NCI-H1436 treated with DMSO at 0.1 percent for 48 hours (cell line): ENCODE results near the gene TMED10.
"Not testable (repeated sequence)": the region's sequence is repeated elsewhere in the genome, so short reads cannot be mapped to it uniquely, and the experiment has no call there.

Experiments used
- DNase-seq: peaks from one replicate; lab custom pipeline; 2025; lab: John Stamatoyannopoulos, UW

TMED10 gene

GRCh38 chr14:75158843-75159614 is 17.4 kb downstream of the TMED10 start:
- no peak for DNase-seq

- DNase-seq: no peak
Observed at GRCh38 chr14:75156901-75157300, 19.5 kb downstream of the TMED10 start.

- DNase-seq: no peak
Observed at GRCh38 chr14:75156111-75156510, 20.3 kb downstream of the TMED10 start.

- DNase-seq: no peak
Observed at GRCh38 chr14:75155169-75155568, 21.2 kb downstream of the TMED10 start.

- no peak for DNase-seq
Observed at GRCh38 chr14:75153295-75153694, 23.1 kb downstream of the TMED10 start.

- DNase-seq: no peak
Observed at GRCh38 chr14:75151851-75152250, 24.6 kb downstream of the TMED10 start.

- not testable (repeated sequence) for DNase-seq
Observed at GRCh38 chr14:75150637-75151036, 25.8 kb downstream of the TMED10 start.

- no peak for DNase-seq
Observed at GRCh38 chr14:75150150-75150549, 26.3 kb downstream of the TMED10 start.

- no peak for DNase-seq
Observed at GRCh38 chr14:75147423-75148071, 28.9 kb downstream of the TMED10 start.

GRCh38 chr14:75144944-75145343 is 31.5 kb downstream of the TMED10 start:
- DNase-seq: no peak

- DNase-seq: no peak
Observed at GRCh38 chr14:75143761-75144527, 32.5 kb downstream of the TMED10 start.

- no peak for DNase-seq
Observed at GRCh38 chr14:75142494-75142893, 33.9 kb downstream of the TMED10 start.

- DNase-seq: no peak
Observed at GRCh38 chr14:75141967-75142366, 34.4 kb downstream of the TMED10 start.

GRCh38 chr14:75141062-75141461 is 35.4 kb downstream of the TMED10 start:
- DNase-seq: no peak

- no peak for DNase-seq
Observed at GRCh38 chr14:75140620-75141019, 35.8 kb downstream of the TMED10 start.

- DNase-seq: no peak
Observed at GRCh38 chr14:75139185-75139584, 37.2 kb downstream of the TMED10 start.

GRCh38 chr14:75138492-75138891 is 37.9 kb downstream of the TMED10 start:
- no peak for DNase-seq

GRCh38 chr14:75134644-75135043 is 41.8 kb downstream of the TMED10 start:
- no peak for DNase-seq

- no peak for DNase-seq
Observed at GRCh38 chr14:75133597-75133996, 42.8 kb downstream of the TMED10 start.

GRCh38 chr14:75132382-75133086 is 43.9 kb downstream of the TMED10 start:
- peak; percentile 2 for DNase-seq

GRCh38 chr14:75128596-75128990 is 47.8 kb downstream of the TMED10 start:
- DNase-seq: no peak

GRCh38 chr14:75127903-75128595 is 48.4 kb downstream of the TMED10 start:
- DNase-seq: no peak
